ENCODE measurements around the gene KRT78.

The KRT78 gene

GRCh38 chr12:52811191-52812072 is 37.4 kb downstream of the KRT78 start:
- Histone ChIP-seq H2AFZ (no peak overlapping the region), H3K4me1 (no peaks in the 10 kb centered on the region), H3K4me3 (ENCODE audit: low read depth, low read length) (no peak overlapping the region), H3K36me3 (ENCODE audit: control insufficient read depth, insufficient read depth, low read length) (no peaks in the 10 kb centered on the region), H3K4me2 (ENCODE audit: low read length) (no peak overlapping the region), H3K79me2 (no peaks in the 10 kb centered on the region), H3K27me3 (ENCODE audit: control insufficient read depth, insufficient read depth, low read length) (no peaks in the 10 kb centered on the region), H3K9ac (no peak overlapping the region), H3K27ac (no peak overlapping the region), H3K9me3 (ENCODE audit: control insufficient read depth, low read length) (no peaks in the 10 kb centered on the region)
- TF ChIP-seq, protein P1, sequence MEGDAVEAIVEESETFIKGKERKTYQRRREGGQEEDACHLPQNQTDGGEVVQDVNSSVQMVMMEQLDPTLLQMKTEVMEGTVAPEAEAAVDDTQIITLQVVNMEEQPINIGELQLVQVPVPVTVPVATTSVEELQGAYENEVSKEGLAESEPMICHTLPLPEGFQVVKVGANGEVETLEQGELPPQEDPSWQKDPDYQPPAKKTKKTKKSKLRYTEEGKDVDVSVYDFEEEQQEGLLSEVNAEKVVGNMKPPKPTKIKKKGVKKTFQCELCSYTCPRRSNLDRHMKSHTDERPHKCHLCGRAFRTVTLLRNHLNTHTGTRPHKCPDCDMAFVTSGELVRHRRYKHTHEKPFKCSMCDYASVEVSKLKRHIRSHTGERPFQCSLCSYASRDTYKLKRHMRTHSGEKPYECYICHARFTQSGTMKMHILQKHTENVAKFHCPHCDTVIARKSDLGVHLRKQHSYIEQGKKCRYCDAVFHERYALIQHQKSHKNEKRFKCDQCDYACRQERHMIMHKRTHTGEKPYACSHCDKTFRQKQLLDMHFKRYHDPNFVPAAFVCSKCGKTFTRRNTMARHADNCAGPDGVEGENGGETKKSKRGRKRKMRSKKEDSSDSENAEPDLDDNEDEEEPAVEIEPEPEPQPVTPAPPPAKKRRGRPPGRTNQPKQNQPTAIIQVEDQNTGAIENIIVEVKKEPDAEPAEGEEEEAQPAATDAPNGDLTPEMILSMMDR (IDR thresholded peaks at IDR 0.05), result no peak

DNA sequence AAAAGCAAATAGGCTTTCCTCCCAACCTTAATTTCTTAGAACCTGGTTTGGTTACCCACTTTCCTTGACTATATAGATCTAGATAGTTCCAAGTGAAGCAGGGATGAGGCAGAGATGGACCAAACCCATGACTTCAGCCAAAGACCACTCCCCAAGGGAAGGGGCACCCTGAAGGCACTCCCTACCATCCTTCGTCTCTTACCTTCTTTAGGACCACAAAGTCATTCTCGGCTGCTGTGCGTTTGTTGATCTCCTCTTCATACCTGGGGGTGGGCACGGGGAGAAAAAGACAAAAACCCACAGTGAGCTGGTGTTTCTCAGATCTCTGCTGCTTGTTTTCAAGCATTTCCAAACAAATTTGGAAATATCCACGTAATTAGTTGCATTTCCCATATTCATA is 38.2 kb downstream of the KRT78 start:
- no peak overlapping the region for H3K4me2 ChIP-seq (ENCODE audit: low read length)
- TF ChIP-seq, protein P1 (IDR thresholded peaks at IDR 0.05), result no peak
- no peaks in the 10 kb centered on the region for H3K36me3 ChIP-seq (ENCODE audit: control insufficient read depth, insufficient read depth, low read length)
- no peak overlapping the region for H2AFZ ChIP-seq
- no peak overlapping the region for H3K9ac ChIP-seq
- no peaks in the 10 kb centered on the region for H3K79me2 ChIP-seq
- no peaks in the 10 kb centered on the region for H3K9me3 ChIP-seq (ENCODE audit: control insufficient read depth, low read length)
- H3K4me1 ChIP-seq, result no peaks in the 10 kb centered on the region
- no peaks in the 10 kb centered on the region for H3K27me3 ChIP-seq (ENCODE audit: control insufficient read depth, insufficient read depth, low read length)
- H3K4me3 ChIP-seq (ENCODE audit: low read depth, low read length), result no peak overlapping the region
- H3K27ac ChIP-seq, result no peak overlapping the region

DNA sequence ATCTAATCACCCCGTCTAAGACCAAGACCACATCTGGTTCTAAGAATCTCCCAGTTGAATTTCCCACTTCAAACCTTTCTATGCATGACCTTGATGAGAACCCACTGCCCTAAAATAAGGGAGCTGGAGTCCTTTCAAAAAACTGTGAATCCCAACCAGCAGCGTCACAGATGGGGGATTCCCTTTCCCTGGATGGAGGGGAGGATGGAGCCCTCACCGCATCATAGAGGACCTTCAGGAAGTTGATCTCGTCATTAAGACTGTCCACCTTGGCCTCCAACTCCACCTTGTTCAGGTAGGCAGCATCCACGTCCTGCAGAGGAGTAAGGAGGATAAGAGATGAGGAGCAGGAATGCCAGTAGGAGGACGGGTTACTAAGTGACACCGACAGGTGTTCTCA is 39.6 kb downstream of the KRT78 start:
- no peaks in the 10 kb centered on the region for H3K4me1 ChIP-seq
- H3K36me3 ChIP-seq (ENCODE audit: control insufficient read depth, insufficient read depth, low read length), result no peaks in the 10 kb centered on the region
- no peak overlapping the region for H3K4me2 ChIP-seq (ENCODE audit: low read length)
- no peak overlapping the region for H2AFZ ChIP-seq
- no peaks in the 10 kb centered on the region for H3K79me2 ChIP-seq
- no peak overlapping the region for H3K4me3 ChIP-seq (ENCODE audit: low read depth, low read length)
- no peak overlapping the region for H3K27ac ChIP-seq
- H3K9ac ChIP-seq, result no peak overlapping the region
- H3K27me3 ChIP-seq (ENCODE audit: control insufficient read depth, insufficient read depth, low read length), result no peaks in the 10 kb centered on the region
- H3K9me3 ChIP-seq (ENCODE audit: control insufficient read depth, low read length), result no peaks in the 10 kb centered on the region
- TF ChIP-seq, protein P1 (IDR thresholded peaks at IDR 0.05), result no peak

DNA sequence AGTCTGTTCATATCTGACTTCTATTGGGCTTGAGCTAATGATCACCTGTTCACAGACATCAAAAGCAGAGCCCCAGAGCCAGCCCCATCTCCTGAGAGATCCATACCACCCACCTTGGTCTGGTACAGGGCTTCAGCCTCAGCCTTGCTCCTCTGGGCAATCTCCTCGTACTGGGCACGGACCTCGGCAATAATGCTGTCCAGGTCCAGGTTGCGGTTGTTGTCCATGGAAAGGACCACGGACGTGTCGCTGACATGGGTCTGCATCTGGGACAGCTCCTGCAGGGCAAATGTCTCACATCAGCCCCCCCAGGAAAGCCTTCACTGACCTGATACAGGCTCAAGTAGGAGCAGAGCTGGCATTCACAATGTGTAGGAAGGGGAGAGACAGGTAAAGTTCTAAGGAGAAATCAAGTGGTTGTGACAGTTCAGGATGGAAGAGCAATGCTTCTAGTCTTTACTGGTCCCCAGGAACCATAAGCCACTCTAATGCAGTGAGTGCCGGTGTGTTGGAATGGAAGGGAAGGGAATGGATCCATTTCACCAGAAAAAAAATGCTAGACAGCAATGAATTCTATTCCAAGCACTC is 40.1 kb downstream of the KRT78 start:
- Histone ChIP-seq H3K79me2 (no peaks in the 10 kb centered on the region), H3K27ac (no peak overlapping the region), H3K9ac (no peak overlapping the region), H3K4me1 (no peaks in the 10 kb centered on the region), H3K9me3 (ENCODE audit: control insufficient read depth, low read length) (no peaks in the 10 kb centered on the region), H3K4me3 (ENCODE audit: low read depth, low read length) (no peak overlapping the region), H3K4me2 (ENCODE audit: low read length) (no peak overlapping the region), H2AFZ (no peak overlapping the region), H3K27me3 (ENCODE audit: control insufficient read depth, insufficient read depth, low read length) (no peaks in the 10 kb centered on the region), H3K36me3 (ENCODE audit: control insufficient read depth, insufficient read depth, low read length) (no peaks in the 10 kb centered on the region)
- TF ChIP-seq, protein P1 (IDR thresholded peaks at IDR 0.05), result no peak

Measured in parathyroid adenoma (tissue), 2 donors.